WTC11 (cell line): ENCODE measurements around the gene NCKAP5.

ENCODE experiments used
- NR1H2 ChIP-seq: sonication (generic); formaldehyde crosslinking; IDR thresholded peaks from 2 replicates; pipeline ENCODE4 v1.9.0; 2021; ENCODE audit warnings: mild to moderate bottlenecking, moderate library complexity, missing genetic modification reagents
- TCF7 ChIP-seq: sonication (generic); formaldehyde crosslinking; IDR thresholded peaks from 2 replicates; pipeline ENCODE4 v1.8.0; 2022; ENCODE audit warnings: mild to moderate bottlenecking, low read depth, missing genetic modification reagents, moderate library complexity
- TEAD1 ChIP-seq: sonication (generic); formaldehyde crosslinking; IDR thresholded peaks from 2 replicates; pipeline ENCODE4 v1.8.0; 2022; ENCODE audit warnings: mild to moderate bottlenecking, missing genetic modification reagents
- TF ChIP-seq, protein P1 (sequence below): fragments of 200-600 bp; IDR thresholded peaks from 2 replicates; pipeline ENCODE4 v1.8.0; 2022; ENCODE audit warnings: antibody characterized with exemption
- TF ChIP-seq, protein P2 (sequence below): sonication (generic); formaldehyde crosslinking; IDR thresholded peaks from 2 replicates; pipeline ENCODE4 v1.8.1; 2023; ENCODE audit warnings: mild to moderate bottlenecking, missing genetic modification reagents, moderate library complexity
- TF ChIP-seq, protein P3 (sequence below): sonication (generic); formaldehyde crosslinking; IDR thresholded peaks from 2 replicates; pipeline ENCODE4 v1.8.0; 2022; ENCODE audit warnings: mild to moderate bottlenecking, missing genetic modification reagents
- TF ChIP-seq, protein P4 (sequence below): sonication (generic); formaldehyde crosslinking; IDR thresholded peaks from 2 replicates; pipeline ENCODE4 v1.8.0; 2023; ENCODE audit warnings: mild to moderate bottlenecking, missing genetic modification reagents
- TF ChIP-seq, protein P5 (sequence below): sonication (generic); formaldehyde crosslinking; conservative IDR thresholded peaks from 2 replicates; pipeline ENCODE4 v1.8.1; 2022; ENCODE audit warnings: mild to moderate bottlenecking, missing genetic modification reagents
- TF ChIP-seq, protein P6 (sequence below): sonication (generic); formaldehyde crosslinking; IDR thresholded peaks from 2 replicates; pipeline ENCODE4 v1.8.0; 2022; ENCODE audit warnings: missing genetic modification reagents
- TF ChIP-seq, protein P7 (sequence below): sonication (generic); formaldehyde crosslinking; IDR thresholded peaks from 2 replicates; pipeline ENCODE4 v1.8.0; 2023; ENCODE audit warnings: missing genetic modification reagents
- TF ChIP-seq, protein P8 (sequence below): sonication (generic); formaldehyde crosslinking; IDR thresholded peaks from 2 replicates; pipeline ENCODE4 v1.8.1; 2023; ENCODE audit warnings: mild to moderate bottlenecking, missing genetic modification reagents, moderate library complexity

DNA sequence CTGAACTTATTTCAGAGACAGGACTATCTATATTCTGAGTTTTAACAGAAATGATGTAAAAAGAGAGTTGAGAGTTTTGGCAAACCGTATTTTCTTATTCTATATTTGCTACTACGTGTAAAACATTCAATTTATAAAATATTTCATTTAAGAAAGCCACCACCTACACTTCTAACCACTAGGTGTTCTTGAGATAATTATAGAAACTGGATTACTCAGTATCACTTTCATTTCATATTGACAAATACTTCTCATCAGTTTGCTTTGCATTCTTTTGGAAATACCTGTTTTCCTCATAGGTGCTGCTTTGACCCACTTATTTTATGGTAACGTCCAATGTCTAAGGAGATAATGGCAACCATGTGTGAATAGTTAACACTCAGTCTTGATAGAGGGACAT lies 794.9 kb downstream of the NCKAP5 start:
- TF ChIP-seq, protein P1, sequence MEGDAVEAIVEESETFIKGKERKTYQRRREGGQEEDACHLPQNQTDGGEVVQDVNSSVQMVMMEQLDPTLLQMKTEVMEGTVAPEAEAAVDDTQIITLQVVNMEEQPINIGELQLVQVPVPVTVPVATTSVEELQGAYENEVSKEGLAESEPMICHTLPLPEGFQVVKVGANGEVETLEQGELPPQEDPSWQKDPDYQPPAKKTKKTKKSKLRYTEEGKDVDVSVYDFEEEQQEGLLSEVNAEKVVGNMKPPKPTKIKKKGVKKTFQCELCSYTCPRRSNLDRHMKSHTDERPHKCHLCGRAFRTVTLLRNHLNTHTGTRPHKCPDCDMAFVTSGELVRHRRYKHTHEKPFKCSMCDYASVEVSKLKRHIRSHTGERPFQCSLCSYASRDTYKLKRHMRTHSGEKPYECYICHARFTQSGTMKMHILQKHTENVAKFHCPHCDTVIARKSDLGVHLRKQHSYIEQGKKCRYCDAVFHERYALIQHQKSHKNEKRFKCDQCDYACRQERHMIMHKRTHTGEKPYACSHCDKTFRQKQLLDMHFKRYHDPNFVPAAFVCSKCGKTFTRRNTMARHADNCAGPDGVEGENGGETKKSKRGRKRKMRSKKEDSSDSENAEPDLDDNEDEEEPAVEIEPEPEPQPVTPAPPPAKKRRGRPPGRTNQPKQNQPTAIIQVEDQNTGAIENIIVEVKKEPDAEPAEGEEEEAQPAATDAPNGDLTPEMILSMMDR = no peak
- TF ChIP-seq, protein P2, sequence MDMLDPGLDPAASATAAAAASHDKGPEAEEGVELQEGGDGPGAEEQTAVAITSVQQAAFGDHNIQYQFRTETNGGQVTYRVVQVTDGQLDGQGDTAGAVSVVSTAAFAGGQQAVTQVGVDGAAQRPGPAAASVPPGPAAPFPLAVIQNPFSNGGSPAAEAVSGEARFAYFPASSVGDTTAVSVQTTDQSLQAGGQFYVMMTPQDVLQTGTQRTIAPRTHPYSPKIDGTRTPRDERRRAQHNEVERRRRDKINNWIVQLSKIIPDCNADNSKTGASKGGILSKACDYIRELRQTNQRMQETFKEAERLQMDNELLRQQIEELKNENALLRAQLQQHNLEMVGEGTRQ (CRISPR knock-in tag) = no peak
- no peak for TF ChIP-seq TEAD1 (CRISPR knock-in tag)
- TF ChIP-seq NR1H2 (CRISPR knock-in tag) = no peak
- TF ChIP-seq, protein P3, sequence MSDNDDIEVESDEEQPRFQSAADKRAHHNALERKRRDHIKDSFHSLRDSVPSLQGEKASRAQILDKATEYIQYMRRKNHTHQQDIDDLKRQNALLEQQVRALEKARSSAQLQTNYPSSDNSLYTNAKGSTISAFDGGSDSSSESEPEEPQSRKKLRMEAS (CRISPR knock-in tag) = no peak
- TF ChIP-seq, protein P4, sequence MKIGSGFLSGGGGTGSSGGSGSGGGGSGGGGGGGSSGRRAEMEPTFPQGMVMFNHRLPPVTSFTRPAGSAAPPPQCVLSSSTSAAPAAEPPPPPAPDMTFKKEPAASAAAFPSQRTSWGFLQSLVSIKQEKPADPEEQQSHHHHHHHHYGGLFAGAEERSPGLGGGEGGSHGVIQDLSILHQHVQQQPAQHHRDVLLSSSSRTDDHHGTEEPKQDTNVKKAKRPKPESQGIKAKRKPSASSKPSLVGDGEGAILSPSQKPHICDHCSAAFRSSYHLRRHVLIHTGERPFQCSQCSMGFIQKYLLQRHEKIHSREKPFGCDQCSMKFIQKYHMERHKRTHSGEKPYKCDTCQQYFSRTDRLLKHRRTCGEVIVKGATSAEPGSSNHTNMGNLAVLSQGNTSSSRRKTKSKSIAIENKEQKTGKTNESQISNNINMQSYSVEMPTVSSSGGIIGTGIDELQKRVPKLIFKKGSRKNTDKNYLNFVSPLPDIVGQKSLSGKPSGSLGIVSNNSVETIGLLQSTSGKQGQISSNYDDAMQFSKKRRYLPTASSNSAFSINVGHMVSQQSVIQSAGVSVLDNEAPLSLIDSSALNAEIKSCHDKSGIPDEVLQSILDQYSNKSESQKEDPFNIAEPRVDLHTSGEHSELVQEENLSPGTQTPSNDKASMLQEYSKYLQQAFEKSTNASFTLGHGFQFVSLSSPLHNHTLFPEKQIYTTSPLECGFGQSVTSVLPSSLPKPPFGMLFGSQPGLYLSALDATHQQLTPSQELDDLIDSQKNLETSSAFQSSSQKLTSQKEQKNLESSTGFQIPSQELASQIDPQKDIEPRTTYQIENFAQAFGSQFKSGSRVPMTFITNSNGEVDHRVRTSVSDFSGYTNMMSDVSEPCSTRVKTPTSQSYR (CRISPR knock-in tag) = no peak
- TF ChIP-seq, protein P5, sequence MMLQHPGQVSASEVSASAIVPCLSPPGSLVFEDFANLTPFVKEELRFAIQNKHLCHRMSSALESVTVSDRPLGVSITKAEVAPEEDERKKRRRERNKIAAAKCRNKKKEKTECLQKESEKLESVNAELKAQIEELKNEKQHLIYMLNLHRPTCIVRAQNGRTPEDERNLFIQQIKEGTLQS (CRISPR knock-in tag) = no peak
- TF ChIP-seq, protein P6, sequence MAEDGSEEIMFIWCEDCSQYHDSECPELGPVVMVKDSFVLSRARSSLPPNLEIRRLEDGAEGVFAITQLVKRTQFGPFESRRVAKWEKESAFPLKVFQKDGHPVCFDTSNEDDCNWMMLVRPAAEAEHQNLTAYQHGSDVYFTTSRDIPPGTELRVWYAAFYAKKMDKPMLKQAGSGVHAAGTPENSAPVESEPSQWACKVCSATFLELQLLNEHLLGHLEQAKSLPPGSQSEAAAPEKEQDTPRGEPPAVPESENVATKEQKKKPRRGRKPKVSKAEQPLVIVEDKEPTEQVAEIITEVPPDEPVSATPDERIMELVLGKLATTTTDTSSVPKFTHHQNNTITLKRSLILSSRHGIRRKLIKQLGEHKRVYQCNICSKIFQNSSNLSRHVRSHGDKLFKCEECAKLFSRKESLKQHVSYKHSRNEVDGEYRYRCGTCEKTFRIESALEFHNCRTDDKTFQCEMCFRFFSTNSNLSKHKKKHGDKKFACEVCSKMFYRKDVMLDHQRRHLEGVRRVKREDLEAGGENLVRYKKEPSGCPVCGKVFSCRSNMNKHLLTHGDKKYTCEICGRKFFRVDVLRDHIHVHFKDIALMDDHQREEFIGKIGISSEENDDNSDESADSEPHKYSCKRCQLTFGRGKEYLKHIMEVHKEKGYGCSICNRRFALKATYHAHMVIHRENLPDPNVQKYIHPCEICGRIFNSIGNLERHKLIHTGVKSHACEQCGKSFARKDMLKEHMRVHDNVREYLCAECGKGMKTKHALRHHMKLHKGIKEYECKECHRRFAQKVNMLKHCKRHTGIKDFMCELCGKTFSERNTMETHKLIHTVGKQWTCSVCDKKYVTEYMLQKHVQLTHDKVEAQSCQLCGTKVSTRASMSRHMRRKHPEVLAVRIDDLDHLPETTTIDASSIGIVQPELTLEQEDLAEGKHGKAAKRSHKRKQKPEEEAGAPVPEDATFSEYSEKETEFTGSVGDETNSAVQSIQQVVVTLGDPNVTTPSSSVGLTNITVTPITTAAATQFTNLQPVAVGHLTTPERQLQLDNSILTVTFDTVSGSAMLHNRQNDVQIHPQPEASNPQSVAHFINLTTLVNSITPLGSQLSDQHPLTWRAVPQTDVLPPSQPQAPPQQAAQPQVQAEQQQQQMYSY = no peak
- no peak for TF ChIP-seq TCF7
- TF ChIP-seq, protein P7, sequence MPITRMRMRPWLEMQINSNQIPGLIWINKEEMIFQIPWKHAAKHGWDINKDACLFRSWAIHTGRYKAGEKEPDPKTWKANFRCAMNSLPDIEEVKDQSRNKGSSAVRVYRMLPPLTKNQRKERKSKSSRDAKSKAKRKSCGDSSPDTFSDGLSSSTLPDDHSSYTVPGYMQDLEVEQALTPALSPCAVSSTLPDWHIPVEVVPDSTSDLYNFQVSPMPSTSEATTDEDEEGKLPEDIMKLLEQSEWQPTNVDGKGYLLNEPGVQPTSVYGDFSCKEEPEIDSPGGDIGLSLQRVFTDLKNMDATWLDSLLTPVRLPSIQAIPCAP (CRISPR knock-in tag) = no peak
- TF ChIP-seq, protein P8, sequence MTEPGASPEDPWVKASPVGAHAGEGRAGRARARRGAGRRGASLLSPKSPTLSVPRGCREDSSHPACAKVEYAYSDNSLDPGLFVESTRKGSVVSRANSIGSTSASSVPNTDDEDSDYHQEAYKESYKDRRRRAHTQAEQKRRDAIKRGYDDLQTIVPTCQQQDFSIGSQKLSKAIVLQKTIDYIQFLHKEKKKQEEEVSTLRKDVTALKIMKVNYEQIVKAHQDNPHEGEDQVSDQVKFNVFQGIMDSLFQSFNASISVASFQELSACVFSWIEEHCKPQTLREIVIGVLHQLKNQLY (CRISPR knock-in tag) = no peak
